GM21447 (cell line): ENCODE measurements around the gene SLC37A1.

Experiments
- ATAC-seq: cut with Tn5 transposase; IDR thresholded peaks from one replicate; pipeline ENCODE4 v1.9.1; 2021; ENCODE audit not compliant: unreplicated experiment

Gene SLC37A1

DNA sequence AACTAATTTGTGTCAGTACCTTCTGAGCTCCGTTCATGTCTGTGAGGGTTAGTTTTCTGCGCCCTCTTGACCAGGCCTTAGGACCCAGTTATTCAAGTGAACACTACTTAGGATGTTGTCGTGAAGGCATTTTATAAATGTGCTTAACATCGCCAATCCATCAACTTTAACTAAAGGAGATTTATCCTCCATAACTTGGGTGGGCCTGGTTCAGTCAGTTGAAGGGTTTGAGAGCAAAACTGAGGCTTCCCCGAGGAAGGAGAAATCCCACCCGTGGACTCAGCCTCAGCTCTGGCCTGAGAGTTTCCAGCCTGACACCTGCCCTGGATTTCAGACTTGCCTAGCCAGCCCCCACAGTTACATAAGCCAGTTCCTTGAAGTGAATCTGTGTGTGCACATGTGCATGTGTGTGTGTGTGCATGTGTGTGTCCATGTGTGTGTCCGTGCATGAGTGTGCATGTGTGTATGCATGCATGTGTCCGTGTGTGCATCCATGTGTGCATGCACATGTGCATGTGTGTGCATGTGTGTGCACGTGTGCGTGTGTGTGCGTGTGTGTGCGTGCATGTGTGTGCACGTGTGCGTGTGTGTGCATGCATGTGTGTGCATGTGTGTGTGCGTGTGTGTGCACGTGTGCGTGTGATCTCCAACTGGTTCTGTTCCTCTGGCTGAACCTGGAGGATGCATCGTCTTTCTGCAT is 77.7 kb downstream of the SLC37A1 start:
- ATAC-seq, result no peak

DNA sequence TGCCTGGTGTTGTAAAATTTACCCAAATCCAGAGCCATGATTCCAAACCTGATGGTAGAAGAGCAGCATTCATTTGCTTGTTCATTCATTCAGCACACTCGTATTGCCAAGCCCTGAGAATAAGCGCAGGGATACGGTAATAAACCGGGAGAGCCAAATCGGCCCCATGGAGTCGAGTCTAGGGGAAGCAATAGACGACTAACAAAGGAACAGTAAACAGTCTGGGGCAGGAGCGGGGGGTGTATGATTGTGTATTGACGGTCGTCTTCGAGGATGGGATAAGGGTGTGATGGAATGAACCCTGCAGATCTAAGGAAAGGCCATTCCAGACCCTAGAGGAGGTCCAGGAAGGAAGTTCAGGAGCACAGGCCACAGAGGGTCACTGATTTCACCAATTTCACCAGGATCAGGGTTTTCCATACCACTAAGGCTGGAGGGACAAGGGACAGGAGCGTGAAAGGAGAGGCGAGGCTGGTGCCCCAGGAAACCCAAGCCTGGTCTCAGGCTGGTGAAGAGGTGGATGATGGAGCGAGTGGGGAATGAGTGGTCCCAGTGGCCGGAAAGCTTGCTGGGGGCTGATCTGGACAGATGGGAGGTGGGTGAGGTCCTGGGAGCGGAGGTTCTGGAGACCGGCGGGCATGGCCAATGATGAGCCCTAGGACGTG is 78.6 kb downstream of the SLC37A1 start:
- no peak for ATAC-seq

DNA sequence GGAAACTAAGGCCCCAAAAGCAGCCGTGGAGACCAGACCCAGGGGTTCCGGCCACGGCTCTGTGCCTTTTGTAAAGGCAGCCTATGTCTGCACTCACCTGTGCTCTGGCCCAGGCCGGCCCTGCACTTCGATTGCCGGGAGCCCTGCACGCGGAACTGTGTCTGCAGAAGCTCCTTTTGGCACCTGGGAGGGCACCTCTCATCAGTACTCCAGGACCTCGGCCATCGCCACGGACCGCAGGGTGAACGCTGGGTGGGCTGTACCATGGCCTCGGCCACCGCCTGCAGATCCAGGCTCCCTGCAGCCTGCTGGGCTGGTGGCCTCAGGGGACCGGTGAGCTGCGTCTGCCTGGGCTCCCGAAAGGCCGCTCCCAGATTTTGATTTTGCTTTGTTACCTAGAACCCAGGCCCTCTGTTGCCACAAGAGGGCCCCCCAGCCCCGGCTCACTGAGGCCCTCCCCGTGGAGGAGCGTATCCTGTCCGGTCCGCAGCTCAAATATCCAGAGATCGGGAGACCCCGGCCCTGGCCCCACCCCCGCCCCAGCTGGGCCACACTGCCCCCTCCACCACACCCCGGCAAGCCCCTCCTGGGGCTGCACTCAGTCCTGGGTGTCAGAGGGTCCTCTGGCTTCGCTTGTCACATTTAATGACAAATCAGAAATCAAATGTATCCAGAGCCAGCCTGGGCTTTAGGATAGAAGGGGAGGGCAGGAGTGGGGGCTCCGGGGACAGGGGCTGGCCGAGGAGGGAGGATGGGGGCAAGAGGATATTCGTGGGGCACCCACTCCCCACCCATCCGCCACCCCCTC is 79.6 kb downstream of the SLC37A1 start:
- no peak for ATAC-seq

DNA sequence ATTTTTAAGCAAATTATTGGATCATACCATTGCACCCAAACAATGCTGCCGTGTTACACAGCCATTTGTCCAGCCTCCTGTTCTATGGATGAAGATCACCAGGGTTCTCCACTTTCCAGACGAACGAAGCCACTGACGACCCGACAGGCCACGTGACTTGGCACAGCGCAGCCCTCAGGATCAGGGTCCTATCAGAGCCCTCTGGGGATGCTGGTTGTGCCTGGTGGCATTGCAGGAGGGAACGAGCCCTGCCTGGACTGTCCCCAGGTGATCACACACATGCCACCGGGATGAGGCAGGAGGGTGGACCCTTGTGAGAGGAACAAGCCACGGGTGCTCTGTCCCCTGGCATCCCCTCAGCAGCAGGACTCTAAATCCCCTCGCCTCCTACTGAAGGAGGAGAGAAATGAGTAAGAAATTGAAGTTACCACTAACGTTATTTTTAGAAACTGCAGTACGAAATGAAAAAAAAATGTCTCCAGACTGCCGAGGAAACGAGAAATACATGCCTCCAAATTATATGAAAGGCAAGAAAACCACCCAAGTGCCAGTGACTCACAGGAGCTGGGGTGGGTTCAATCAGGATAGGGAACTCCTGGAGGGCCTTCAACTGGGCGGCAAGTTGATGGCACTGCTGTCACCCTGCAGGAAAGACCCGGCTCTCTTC is 81.1 kb downstream of the SLC37A1 start:
- ATAC-seq, result no peak

DNA sequence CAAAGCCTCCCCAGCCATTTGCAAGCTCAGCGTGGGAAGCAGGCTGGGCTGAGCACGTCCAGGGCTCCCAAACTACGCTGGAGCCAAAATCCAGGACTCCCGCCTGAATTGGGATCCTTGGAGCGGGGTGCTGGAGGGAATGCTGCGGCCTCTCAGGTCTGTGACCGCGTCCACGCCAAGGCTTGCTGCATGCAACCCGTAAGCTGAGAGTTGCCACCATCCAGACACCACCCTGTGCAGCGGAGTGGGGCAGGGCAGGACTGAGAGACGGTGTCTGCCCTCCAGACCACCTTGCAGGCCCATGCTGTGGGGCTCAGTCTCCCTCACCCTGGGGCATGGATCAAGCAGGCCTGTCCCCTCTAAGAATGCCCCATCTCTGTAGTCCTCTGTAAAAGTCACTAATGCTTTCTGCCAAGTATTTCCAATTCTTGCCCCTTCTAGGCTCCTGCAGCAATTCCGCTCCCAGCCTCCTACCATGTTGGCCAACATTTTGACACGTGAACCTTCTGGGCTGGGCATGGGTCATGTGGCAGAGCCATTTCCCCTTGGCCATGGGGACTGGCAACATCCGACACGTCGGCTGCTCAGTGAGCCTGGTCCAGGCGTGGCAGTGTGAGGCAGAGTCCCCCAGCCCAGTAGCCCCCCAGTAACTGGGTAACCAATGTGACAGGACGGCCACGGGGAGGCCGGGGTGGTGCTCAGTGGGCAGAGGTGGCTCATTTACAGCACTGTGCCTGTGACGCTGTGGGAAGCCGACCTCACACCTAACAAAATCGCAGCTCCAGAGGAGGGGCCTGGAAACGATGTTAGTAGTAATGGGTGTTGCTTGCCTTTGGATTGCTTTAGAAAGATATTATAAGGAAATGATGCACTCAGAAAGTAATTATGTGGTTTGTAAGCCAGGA is 81.9 kb downstream of the SLC37A1 start:
- no peak for ATAC-seq

DNA sequence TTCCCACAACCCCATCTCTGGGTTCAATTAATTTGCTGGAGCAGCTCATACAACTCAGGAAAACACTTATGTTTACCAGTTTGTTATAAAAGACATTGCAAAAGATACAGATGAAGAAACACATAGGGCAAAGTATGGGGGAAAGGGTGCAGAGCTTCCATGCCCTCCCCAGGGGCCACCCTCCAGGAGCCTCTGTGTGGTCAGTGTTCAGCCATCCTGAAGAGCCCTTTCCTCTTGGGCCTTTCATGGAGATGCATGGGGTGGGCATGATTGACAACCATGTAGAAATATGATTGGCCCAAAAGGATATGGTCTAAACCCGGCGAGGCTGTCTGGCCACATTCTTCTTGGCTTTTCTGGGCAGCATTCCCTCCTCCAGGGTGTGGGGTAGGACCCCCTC is 83.0 kb downstream of the SLC37A1 start:
- no peak for ATAC-seq

DNA sequence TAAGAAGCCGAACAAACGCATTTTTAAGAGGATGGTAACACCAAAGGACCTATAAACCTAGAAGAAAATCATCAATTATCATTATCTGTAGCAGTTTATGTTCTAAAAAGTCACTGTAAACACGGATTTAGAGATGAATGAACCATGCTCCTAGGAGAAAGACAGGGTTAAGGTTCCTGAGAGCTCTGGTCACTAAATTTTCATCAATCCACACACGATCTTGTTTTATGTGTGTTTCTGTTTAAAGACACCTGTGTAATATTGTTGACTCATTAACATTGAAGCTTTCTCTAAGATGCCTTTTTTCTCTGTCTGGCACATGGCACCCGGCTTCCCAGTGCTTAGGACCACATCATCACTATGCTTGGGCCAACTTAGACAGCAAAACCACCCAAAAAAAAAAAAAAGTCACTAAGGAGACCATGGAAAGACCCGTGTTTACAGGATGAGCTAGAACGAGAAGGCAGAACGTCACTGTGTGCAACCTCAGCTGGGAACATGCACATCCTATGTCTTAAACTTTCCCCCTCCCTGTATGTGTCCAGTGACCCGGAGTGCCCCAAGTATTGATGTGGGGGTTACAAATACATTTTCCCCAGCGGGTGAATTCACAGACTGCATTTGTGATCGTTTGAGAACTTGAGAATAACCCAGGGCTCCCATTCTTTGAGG is 84.0 kb downstream of the SLC37A1 start:
- no peak for ATAC-seq

DNA sequence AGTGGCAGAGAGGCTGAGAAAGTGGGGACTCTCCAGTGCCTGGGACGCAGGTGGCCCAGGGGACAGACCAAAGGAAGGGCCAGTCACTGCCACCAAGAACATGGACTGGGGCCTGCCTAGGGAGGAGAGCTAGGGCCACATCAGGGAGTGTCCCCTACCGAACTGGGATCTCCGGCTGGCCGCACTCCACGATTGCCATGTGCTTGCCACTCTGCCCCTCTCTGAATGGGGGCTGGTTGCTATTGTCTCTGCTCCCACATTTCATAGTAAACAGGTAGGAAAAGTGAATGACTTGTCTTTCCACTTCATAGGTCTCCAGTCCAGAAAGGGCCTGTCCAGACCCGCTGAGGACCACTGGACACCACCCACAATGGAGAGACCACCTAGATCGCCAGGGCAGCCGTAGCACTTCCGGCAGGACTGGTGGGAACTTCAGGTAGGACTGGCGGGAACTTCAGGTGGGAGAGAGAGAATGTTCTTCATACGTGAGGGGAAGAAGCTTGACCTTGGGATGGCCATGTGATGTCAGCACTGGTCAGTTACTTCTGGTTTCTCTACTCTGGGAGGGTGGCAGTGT is 84.6 kb downstream of the SLC37A1 start:
- no peak for ATAC-seq

DNA sequence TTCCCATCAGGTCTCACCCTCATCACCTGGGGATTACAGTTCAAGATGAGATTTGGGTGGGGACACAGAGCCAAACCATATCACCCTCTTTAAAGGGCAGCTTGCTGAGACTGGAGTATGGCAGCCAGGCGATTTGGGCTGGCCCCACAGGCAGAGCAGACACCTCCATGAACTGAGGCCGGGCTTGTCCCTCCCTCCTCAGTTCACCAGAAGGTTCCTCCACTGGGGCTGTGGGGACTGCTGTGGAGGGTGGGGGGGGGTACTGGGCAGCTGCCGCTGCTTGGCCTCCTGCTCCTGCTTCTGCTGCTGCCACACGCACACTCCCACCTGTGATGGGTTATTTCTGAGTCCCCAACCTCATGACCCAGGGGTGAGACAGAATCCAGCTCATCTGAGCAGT is 85.8 kb downstream of the SLC37A1 start:
- no peak for ATAC-seq

DNA sequence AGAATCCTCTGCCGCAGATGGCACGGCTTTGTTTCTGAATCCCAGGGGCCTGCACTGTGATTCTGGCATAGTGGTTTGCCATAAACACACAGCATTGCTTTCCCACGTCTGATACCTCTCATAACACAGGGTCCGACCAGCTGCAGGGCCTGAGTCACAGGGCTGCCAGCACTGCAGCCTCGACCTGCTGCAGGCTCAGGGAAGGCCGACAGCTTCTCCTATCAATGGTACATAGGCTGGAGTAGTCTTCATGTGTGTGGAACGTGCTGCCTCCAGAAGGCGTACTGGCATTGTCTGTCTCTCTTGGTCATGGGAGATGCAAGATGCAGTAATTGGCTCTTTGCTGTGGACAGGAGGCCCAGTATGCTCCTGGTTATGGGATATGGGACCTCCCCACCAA is 86.3 kb downstream of the SLC37A1 start:
- ATAC-seq, result no peak

DNA sequence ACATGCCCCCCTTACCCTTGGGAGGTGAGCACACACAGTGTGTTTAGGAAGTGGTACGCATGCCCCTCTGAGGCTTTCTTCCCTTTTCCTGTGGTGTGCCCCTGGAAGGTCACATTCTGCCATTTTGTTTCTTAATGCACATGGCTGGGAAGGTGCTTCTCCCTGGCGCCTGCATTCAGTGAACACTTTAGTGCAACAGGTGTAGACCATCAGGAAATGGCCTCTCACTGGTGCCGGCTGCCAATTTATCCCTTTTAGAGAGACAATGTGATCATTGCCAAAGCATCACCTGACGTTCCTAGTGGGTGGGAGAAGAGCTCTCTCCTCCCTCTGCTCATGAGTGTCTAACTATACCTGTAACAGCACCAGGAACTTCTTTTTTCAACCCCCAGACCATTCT is 88.0 kb downstream of the SLC37A1 start:
- ATAC-seq, result no peak

DNA sequence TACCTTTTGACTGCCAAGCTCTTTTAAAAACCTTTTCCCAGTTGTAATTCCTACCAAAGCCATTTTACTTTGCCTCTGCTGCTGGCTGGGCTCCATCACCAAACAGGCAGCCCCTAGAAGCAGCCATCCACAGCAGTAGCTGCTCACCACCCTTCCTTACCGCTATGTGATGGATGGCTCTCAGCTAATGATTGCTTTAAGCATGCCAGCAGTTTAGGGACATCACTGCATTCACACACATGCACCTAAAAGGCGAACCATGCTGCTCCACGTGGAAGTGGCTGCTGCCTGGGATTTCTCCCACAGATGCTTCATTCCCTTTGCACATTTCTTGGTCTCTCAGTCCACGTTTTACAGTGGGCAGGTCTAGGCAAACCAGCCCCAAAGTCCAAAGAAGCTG is 93.5 kb downstream of the SLC37A1 start:
- ATAC-seq, result no peak

DNA sequence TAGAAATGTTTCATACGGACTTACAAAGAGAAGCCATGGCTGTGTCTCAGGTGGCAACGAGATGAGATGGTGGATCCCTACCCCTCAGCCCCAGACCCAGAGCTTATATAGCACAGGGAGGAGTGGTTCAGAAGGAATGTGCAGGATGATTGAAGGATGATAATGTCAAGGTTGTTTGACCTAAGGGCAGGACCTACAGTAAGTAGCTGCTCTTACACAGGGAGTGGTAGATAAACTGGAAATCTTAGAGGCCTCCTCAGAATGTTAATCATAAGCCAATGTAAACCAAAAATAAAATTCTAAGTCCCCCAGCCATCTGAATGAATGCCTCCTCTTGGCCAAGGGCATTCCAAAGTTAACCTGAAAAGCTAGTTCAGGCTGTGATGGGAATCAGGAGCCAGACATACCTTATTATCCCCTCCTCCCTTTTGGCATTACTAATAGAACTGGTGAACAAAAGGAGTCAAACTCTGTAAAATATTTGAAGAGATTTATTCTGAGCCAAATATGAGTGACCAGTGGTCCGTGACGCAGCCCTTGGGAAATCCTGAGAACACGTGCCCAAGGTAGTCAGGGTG is 94.0 kb downstream of the SLC37A1 start:
- no peak for ATAC-seq

DNA sequence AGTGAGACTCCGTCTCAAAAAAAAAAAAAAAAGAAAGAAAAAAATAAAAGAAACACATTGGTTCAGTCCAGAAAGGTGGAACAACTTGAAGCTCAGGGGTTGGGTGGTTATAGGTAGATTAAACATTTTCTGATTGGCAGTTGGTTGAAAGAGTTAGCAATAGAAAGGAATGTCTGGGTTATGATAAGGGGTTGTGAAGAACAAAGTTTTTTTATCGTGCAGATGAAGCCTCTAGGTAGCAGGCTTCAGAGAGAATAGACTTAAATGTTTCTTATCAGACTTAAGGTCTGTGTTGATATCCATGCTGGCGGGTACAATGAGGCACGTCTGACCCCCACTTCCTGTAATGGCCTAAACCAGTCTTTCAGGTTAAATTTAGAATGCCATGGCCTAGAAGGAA is 94.8 kb downstream of the SLC37A1 start:
- ATAC-seq, result no peak

DNA sequence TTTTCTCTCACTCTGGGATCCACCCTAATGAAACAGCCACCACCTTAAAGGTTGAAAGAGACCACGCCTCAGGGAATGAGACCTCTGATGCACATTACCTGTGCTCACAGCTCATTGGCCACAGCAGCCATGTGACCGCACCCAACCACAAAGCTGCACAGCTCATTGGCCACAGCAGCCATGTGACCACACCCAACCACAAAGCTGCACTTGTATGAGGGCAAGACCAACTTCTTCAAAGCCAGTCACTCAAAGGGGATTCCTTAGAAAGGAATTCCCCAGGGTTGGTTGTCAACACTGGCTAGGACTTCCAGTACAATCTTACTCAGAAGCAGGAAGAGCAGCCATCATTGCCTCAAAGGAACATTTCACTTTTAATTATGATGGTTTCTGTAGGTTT is 96.2 kb downstream of the SLC37A1 start:
- ATAC-seq, result no peak

DNA sequence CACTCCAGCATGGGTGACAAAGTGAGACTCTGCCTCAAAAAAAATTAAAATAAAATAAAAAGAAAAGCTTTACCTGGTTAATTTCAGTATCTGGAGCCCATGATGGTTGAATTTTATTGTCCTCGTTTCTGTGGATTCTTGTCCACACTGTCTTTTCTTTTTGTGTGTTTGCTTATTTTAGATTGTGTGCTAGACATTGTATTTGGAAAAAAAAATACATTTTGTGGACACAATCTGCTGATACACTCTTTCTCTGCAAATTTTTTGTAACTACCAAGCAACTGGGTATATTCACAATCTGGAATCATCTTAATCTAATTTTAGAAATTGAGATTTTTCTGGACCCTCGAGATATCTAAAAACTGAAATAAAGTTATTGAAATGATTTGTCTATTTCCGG is 98.2 kb downstream of the SLC37A1 start:
- ATAC-seq, result no peak

DNA sequence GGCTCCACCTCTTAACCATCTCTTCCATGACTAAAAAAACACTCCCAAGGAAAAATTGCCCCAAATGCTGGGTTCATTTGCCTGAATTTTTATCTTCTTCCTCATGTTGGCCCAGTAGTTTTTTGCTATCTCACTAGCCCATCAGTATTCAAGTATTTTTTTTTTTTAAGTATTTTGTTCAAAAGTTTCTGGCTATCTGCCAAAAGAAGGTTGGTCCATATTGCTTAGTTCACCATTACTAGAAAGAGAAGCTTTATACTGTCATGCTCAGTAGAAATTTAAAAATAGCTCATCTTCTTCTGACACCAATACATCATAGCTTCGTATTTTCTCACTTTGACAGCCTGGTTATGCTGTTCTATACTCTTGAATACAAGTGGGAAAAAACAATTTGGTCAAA is 98.7 kb downstream of the SLC37A1 start:
- ATAC-seq, result no peak

DNA sequence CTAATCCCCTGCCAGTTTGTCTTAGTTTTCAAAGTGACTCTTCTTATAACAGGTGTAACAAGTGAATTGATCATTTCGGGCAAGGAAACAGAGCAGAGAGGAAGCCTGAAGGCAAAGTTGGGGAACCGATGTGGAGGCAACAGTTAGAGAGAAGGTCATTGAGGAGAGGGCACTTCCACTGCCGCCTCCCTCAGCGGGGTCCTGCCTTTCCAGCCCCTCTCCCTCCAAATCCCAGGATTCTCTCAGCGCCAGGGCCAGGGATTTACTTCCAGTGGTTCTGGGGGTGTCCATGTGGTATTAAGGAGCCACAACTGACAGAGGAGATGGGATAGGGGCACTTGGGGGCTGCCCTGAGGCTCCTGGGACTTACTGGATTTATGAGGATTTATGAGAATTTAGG is 100.1 kb downstream of the SLC37A1 start:
- ATAC-seq, result no peak

DNA sequence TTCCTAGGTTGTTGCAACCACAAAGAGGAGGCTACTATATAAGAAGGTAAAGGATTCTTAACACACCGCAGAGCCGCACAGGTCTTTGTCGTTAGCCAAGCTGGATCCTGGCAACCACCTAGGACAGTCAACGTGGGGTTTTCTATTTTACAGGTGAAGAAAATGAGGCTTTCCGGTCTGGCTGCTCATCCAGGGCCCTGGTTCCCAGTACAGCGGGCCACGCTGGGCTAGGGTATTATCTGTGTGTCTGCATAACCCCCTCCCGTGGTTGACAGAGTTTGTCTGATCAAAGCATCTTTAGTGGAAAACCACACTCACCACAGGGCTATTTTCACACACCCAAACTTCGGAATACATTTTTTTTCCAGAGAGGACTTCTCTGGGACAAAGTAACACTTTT is 100.7 kb downstream of the SLC37A1 start:
- ATAC-seq, result no peak
